HG03521 (cell line): Measurements from ENCODE around the gene ASPDH.
A peak's percentile ranks its signal among the peaks of the same experiment; 100 is the strongest.
"Not testable (repeated sequence)": the region's sequence is repeated elsewhere in the genome, so short reads cannot be mapped to it uniquely, and the experiment has no call there.

Source experiments
- ATAC-seq: cut with Tn5 transposase; IDR thresholded peaks from one replicate; pipeline ENCODE4 v1.9.1; 2021; ENCODE audit warnings: mild to moderate bottlenecking, moderate library complexity; ENCODE audit not compliant: unreplicated experiment

ASPDH gene

DNA sequence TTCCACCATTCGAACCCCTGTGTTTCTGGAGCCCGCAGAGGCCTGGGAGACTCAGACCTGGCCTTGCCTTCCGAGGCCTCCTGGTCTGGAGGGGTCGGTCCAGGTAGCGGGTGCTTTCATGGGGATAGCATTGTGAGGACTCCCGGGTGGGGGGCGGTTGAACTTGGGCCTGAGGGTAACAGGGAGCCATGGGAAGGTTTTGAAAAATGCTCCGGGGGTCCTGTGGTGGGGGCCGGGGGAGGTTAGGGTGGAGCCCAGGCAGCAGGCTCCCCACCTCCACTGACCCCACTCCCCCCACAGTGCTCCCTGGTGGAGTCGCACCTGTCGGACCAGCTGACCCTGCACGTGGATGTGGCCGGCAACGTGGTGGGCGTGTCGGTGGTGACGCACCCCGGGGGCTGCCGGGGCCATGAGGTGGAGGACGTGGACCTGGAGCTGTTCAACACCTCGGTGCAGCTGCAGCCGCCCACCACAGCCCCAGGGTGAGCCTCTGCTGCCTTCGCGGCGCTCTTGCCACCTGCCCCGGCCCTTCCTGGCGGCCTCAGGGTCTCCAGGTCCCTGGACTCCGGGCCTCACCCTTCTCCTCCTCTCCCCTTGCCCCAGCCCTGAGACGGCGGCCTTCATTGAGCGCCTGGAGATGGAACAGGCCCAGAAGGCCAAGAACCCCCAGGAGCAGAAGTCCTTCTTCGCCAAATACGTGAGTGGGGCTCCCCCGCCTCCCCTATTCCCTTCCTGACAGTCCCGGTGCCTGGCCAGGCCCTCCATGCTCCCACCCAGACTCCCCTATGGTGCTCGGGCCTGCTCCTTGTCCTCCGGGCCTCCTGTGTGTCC, 33.2 kb downstream of the ASPDH start:
- ATAC-seq: no peak

DNA sequence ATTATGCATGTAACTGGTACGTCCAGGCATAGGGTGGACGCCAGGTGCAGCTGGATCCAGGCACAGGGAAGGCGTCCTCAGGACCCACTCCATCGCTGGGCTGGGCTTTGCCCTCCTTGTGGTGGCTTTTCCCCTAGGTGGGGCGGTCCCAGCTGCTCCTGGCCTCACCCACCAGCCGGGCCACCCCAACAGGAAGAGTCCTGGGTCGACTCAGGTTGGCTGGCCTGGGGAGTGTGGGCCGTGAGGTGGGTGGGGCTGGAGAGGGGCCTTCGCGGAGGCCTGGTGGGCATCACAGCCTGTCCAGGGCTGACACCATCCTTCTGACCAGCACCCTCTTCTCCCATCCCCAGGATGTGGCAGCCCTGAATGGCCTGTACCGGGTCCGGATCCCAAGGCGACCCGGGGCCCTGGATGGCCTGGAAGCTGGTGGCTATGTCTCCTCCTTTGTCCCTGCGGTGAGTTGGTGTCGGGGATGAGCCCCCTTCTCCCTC, 33.9 kb downstream of the ASPDH start:
- ATAC-seq: no peak

DNA sequence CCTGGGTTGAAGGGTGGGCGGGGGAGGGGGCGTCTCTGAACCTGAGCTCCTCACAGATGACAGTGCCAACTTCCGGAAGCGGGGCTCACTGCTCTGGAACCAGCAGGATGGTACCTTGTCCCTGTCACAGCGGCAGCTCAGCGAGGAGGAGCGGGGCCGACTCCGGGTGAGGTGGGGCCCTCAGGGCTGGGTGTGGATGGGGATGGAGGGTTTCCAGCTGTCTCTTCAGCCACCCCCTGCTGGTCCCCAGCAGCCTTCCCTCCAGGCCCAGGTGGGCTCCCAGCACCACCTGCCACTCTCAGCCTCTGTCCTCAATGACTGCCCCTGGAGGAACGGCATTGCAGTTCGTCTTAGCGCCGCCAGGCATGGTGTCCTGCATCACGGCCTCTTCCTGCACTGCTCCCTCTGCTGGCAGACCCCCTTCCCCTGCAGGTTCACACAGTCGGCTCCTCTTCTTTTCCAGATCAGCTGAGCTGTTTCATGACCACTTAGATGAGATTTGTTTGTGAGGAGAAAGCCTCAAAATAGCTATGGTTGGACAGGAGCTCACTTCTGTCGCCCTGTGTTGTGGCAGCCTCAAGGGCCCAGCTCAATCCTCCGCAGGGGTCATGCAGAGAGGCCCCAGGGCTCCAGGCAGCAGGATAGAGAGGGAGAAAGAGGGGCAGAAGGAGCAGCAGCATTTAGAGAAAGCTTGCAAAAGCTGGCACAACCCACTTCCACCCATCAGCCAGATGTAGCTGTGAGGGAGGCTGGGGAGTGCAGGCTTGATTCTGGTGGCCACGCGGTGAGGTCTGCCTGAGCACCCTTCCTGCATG, 34.6 kb downstream of the ASPDH start:
- ATAC-seq: no peak

DNA sequence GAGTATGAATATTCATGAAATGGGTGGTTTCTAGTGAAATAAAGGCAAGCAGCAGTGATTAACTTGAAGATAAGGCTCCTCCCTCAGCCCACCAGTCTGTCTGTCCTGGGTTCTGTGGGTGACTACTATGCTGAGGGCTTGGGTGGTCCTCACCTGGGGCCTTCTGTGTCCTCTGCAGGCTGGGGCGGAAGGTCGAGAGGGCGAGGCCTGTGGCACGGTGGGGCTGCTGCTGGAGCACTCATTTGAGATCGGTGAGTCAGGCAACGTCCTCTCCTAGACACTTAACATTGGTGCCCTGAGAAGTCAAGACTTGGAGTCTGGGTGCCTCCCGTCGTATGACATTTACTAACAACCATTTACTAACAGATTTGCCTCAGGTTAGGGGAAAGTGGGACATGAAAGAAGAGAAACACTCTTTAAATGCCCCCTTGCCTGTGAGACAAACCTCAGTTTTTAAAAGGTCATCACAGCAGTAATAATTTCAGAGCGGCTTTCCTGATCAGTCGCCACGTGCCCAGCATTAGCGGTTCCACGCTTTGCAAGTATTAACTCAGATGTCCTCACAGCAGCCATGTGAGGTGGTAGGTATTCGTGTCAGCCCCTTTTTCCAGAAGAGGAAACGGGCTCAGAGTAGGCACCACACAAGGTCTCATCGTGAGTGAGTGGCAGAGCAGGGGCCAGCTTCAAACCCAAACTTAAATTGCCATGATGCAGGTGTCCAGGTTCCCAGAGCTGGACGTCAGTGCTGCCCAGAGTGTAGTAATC, 35.8 kb downstream of the ASPDH start:
- no peak for ATAC-seq

DNA sequence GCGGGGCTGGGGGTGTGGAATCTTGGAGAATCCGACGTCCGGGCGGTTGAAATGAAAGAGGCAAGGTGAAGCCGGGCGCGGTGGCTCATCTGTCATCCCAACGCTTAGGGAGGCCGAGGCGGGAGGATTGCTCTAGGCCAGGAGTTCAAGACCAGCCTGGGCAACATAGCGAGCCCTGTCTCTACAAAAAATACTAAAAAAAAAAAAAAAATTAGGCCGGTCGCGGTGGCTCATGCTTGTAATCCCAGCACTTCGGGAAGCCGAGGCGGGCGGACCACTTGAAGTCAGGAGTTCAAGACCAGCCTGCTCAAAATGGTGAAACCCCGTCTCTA, 36.8 kb downstream of the ASPDH start:
- ATAC-seq: no peak

DNA sequence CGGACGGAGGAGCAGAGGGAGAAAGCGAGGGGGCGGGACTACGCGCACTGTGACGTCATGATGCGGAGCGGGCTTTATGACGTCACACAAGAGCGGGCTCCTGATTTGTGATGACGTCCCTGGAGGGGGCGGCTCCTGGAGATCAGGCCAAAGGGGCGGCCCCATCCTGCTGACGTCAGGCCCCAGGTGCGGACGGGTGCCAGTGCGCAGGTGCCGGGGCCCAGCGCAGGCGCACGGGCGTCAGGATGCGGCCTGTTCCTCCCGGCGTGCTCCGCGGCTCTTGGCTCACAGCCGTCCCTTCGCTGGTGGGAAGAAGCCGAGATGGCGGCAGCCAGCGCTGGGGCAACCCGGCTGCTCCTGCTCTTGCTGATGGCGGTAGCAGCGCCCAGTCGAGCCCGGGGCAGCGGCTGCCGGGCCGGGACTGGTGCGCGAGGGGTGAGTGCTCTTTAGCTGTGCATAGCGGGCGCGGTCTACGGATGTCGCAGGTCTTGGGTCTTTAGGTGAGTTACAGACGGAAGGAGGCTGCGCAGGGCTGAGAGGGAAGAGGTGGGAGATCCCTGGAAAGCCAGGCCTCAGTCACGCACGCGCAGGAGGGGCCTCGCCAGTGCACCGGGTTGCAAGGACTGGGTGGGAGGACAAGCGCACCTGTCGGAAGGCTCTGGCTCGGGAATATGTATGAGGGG, 37.3 kb downstream of the ASPDH start, which contains the start of the genes EMC10 and GARIN5A:
EMC10 (plus strand) TSS at position 284 of the 683 bp plus-strand sequence; CDS start at position 322, 38 bp downstream.
GARIN5A (minus strand) TSS at position 625 of the 683 bp plus-strand sequence; CDS start at position 165, 460 bp downstream.
- peak; percentile 81 for ATAC-seq

DNA sequence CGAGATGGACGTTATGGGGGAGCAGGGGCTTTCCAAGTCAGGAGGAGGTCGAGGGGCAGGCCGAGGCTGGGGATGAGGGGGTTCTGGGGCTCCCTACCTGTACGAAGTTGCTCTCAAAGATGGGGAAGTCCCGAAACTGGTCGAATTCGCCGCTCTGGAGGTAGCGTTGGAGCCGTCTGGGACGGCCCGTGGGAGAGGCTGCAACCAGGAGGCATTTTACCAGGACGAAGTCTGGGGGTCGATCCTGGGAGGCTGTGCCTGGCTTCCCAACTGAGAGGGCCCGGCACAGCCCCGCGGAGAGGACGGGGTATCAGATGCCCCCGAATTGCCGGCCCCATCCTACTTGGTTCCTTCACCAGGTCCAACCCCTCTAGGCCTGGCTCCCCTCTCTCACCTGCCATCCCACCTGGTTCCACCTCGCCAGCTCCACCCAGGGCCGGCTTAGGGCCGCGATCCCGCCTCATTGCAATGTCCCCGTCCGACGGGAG, 37.9 kb downstream of the ASPDH start:
- ATAC-seq: no peak

DNA sequence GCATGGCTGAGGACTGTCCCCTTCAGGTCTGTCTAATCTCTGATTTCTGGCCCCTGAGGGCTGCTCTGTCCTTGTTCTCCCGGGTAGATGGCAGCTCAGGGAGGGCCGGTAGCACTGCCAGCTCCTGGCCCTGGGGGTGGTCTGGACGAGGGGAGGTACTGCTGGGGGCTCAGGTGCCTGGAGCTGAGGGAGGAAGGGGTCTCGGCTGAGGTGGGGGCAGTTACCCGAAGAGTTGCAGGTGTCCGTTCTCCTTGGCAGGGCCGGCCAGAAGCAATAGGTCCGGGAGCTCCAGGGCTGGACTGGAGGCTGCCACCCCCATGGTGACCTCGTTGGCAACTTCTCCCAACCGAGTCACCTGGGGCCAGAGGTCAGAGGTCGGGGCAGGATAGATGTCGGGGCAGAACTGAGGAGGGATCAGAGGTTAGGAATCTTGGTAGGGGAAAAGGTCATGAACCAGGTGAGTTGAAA, 38.6 kb downstream of the ASPDH start:
- ATAC-seq: no peak

DNA sequence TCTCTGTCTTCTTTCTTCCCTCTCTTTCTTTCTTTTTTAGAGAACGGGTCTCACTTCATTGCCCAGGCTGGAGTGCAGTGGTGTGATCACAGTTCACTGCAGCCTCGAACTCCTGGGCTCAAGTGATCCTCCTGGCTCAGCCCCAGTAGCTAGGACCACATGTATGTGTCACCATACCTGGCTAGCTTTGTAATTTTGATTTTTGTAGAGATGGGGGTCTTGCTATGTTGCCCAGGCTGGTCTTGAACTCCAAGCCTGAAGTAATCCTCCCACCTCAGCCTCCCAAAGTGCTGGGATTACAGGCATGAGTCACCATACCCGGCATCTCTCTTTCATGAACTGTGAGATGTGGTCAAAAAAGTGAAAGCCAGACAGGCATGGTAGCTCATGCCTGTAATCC, 40.4 kb downstream of the ASPDH start:
- ATAC-seq: not testable (repeated sequence)

DNA sequence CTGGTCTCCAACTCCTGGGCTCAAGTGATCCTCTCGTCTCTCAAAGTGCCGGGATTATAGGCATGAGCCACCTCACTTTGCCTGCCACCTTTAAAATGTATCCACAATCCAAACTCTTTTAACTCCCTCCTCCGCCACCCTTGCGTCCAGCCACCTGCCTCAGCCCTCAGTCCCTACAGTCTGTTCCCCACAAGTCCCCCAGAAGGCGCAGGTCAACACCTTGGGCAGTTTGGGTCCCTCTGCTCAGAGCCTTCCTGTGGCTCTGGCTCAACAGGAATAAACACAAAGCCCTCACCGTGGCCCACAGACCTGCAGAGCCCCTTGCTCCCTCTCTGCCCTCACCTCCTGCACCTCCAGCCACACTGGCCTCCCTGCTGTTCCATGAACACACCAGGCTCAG, 44.9 kb downstream of the ASPDH start:
- no peak for ATAC-seq

DNA sequence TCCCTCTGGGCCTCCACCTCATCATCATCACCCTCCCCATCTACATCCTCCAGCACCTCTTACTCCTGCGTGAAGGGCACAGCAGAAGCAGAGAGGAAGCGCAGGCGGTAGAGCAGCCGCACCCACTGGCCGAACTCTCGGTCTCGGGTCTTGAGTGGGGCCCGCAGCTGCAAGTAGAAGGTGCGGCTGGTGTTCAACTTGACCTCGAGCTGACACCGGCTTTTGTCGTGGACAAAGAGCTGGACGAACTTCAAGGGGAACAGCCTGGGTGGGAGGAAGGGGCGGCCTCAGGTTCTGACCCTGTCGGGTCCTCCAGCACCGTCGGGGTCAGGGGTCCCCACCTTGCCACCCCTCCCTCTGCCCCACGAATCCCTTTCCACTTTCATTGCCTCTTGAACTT, 46.1 kb downstream of the ASPDH start:
- ATAC-seq: no peak

DNA sequence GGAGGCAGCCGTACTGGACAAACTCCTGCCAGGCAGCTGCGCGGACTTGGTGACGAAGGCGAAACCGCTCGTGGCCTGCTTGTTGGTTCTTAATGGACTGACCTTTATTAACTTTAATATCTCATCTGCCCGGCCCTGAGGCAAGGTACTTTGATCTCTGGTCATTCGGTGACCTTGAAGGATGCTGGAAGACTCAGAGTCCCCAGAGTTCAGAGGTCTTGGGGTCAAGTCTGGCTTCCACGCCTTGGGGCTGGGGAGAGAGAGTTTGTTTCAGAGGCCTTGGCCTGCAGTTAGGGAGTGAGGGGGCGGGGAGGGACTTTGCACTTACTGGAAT, 47.0 kb downstream of the ASPDH start:
- no peak for ATAC-seq

DNA sequence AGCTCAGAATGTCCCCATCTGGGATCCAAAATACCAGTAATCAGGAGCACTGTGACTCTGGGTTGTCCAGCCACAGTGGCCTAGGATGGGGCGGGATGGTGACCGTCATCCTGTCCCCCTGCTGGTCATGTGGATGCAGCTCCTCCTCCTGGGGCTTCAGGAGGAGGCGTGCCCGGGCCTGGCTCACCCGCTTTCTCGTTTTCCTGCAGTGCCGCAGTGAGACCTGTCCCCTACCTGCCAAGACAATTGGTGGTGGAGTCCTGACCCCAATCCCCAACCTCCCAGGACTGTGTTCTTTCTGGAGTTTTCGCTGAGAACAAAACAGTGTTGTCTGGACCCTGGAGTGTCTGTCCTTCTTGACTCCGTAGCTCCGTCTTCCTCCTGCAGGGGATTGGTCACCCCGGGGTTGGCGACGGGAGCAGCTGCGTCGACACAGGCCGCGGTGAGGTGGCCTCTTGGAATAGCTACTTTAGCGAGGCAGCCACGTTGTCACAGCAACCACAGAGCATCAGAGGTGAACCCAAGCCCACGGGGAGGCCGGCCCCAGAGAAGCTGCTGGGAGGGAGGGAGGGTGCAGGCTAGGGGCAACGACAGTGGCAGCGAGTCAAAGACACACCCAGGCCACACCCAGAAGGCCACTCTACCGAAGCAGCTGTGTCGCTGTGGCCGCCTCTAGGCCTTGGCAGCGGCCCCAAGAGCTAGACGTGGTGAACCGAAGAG, 47.6 kb downstream of the ASPDH start:
- no peak for ATAC-seq

DNA sequence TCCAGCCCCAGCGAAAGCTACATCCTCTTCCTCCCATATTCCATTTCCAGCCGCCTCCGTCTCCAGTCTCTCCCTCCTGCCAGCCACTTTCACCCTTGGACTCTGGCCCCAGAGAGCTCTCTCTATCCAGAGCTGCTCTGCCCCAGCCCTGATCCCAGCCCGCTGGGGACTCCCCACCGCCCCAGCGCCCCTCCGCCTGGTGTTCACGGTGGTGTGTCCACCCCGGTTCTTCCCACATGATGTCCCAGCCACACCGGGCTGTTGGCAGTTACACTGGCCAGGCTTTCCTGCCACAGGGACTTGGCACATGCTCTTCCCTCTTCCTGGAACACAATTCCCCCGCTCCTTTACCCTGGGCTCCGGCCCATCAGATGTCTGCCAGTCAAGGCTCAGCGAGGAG, 48.7 kb downstream of the ASPDH start:
- no peak for ATAC-seq

DNA sequence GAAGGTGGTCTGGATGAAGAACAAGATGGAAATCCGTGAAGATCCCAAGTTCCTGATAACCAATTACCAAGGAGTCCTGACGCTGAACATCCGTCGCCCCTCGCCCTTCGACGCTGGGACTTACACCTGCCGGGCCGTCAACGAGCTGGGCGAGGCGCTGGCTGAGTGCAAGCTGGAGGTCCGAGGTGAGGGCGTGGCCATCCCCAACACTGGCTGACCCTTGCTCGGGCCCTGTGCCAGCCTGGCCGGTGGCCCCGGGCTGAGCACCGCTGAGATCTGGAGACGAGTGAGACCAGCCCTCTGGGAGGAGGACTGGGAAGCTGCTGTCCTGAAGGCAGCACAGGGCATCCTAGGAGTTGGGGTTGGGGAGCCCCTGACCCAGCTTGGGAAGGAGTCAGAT, 49.4 kb downstream of the ASPDH start:
- ATAC-seq: no peak

DNA sequence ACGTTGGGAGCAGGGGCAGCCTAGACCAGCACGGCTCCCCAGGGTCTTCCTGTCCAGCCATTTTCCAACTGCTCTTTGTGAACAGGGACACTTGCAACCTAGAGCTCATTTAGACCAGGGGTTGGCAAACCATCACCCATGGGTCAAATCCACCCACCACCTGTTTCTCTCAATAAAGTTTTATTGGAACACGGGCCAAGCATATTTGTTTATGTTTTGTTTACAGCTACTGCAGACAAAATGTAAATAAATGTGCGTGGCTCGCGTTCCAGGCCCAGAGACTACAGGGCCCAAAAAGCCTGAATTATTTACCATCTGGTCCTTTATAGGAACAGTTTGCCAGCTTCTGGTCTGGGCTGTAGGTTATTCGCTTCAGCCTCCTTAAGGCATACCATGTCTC, 50.7 kb downstream of the ASPDH start:
- no peak for ATAC-seq
